Measurements from ENCODE around the gene SYPL1.

Gene SYPL1

GRCh38 chr7:106121189-106121810, 9.2 kb upstream of the SYPL1 start:
- Histone ChIP-seq H3K4me1 (ENCODE audit: control insufficient read depth, insufficient read depth, low read length) (no peaks in the 10 kb centered on the region), H3K9me3 (ENCODE audit: control insufficient read depth, insufficient read depth, low read depth, low read length) (no peaks in the 10 kb centered on the region), H3K36me3 (ENCODE audit: control insufficient read depth in 2 of 2, insufficient read depth in 1 of 2, low read length in 2 of 2) (no peaks in the 10 kb centered on the region), H3K4me3 (ENCODE audit: low read depth, low read length) (no peak overlapping the region), H3K27ac (ENCODE audit: extremely low read depth, low read depth, low read length) (no peak overlapping the region)
- TF ChIP-seq GLI4 (tag by site-specific recombination; IDR thresholded peaks at IDR 0.05) (no peak), YY2 (tag by site-specific recombination; IDR thresholded peaks at IDR 0.05) (no peak), ZFP3 (tag by site-specific recombination; IDR thresholded peaks at IDR 0.05; ENCODE audit: low read depth) (no peak)
- POLR2A ChIA-PET, result interaction anchor here (1.9 kb wide), 1 partner anchor 9 kb away, joined by 5 read pairs; the partner anchor contains the start of gene SYPL1
- CTCF ChIA-PET, result interaction anchor here (2.1 kb wide), 1 partner anchor 32 kb away, joined by 8 read pairs; no protein-coding TSS in a partner anchor

GRCh38 chr7:106120500-106120899, 8.4 kb upstream of the SYPL1 start:
- TF ChIP-seq ZNF544 (tag by site-specific recombination; IDR thresholded peaks at IDR 0.05) (no peak), ZNF692 (tag by site-specific recombination; IDR thresholded peaks at IDR 0.05) (no peak), ZBTB20 (tag by site-specific recombination; IDR thresholded peaks at IDR 0.05) (no peak), ZBTB8A (tag by site-specific recombination; IDR thresholded peaks at IDR 0.05) (no peak), ELK4 (IDR thresholded peaks at IDR 0.05; ENCODE audit: borderline replicate concordance, low read depth, low read length) (no peak), BCL6B (tag by site-specific recombination; IDR thresholded peaks at IDR 0.05) (no peak), PRDM4 (tag by site-specific recombination; IDR thresholded peaks at IDR 0.05) (no peak), PRDM6 (tag by site-specific recombination; IDR thresholded peaks at IDR 0.05) (no peak), ZBTB6 (tag by site-specific recombination; IDR thresholded peaks at IDR 0.05) (no peak), ZNF707 (tag by site-specific recombination; IDR thresholded peaks at IDR 0.05) (no peak), HOXD13 (CRISPR knock-in tag; IDR thresholded peaks at IDR 0.05; ENCODE audit: borderline replicate concordance) (no peak), ZNF596 (tag by site-specific recombination; IDR thresholded peaks at IDR 0.05) (no peak), ZNF223 (tag by site-specific recombination; IDR thresholded peaks at IDR 0.05) (no peak)
- POLR2A ChIA-PET, result interaction anchor here (1.9 kb wide), 1 partner anchor 8 kb away, joined by 5 read pairs; the partner anchor contains the start of gene SYPL1
- H3K9me3 ChIP-seq (ENCODE audit: control insufficient read depth, insufficient read depth, low read depth, low read length), result no peaks in the 10 kb centered on the region
- CTCF ChIA-PET, result interaction anchor here (2.1 kb wide), 1 partner anchor 33 kb away, joined by 8 read pairs; no protein-coding TSS in a partner anchor
- no peaks in the 10 kb centered on the region for H3K4me1 ChIP-seq (ENCODE audit: control insufficient read depth, insufficient read depth, low read length)
- H3K4me3 ChIP-seq (ENCODE audit: low read depth, low read length), result no peak overlapping the region
- H3K27ac ChIP-seq (ENCODE audit: extremely low read depth, low read depth, low read length), result no peak overlapping the region
- H3K36me3 ChIP-seq (ENCODE audit: control insufficient read depth in 2 of 2, insufficient read depth in 1 of 2, low read length in 2 of 2), result no peaks in the 10 kb centered on the region

Data from HEK293 (cell line).